ENCODE measurements around the gene NID1.

DNA sequence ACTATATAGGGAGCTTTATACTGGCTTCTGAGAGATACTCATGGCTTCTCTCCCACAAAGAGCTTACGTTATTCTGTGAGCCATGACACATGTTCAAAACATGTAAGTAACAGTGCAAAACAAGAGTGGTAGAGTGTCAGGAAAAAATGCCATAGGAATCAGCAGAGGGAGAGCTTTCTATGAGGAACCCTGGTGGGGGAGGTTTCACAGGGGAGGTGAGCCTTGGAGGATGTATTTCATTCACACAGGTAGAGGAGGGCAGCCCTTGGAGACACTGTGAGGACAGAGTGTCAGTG is 125.5 kb downstream of the NID1 start:
- no peak for TF ChIP-seq POLR2A (IDR thresholded peaks at IDR 0.05)
- no peak for TF ChIP-seq CTCF (IDR thresholded peaks at IDR 0.05)
